HG03460 (cell line): ENCODE data around the gene SLC25A23.
"Not testable (repeated sequence)": the region's sequence is repeated elsewhere in the genome, so short reads cannot be mapped to it uniquely, and the experiment has no call there.

Experiments
- ATAC-seq: cut with Tn5 transposase; IDR thresholded peaks from one replicate; pipeline ENCODE4 v1.9.1; 2021; ENCODE audit not compliant: unreplicated experiment

Gene SLC25A23

DNA sequence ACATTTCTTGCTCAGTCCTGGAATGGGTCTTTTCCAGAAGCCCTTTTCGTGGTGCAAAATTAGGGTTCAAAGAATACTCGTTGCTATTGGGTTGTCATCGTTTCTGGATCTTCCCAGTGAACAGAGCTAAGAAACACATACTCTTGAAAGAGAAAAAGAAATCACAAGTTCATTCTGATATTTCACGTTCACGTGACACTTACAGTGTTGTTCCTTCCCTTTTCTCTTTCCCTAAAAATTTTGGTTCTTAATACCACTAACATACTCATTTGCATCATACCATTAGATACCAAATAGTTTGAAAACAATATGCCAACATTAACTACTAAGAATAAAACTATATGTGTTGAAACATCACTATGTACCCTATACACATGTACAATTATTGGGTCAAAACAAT lies 53.2 kb downstream of the SLC25A23 start:
- ATAC-seq: no peak

DNA sequence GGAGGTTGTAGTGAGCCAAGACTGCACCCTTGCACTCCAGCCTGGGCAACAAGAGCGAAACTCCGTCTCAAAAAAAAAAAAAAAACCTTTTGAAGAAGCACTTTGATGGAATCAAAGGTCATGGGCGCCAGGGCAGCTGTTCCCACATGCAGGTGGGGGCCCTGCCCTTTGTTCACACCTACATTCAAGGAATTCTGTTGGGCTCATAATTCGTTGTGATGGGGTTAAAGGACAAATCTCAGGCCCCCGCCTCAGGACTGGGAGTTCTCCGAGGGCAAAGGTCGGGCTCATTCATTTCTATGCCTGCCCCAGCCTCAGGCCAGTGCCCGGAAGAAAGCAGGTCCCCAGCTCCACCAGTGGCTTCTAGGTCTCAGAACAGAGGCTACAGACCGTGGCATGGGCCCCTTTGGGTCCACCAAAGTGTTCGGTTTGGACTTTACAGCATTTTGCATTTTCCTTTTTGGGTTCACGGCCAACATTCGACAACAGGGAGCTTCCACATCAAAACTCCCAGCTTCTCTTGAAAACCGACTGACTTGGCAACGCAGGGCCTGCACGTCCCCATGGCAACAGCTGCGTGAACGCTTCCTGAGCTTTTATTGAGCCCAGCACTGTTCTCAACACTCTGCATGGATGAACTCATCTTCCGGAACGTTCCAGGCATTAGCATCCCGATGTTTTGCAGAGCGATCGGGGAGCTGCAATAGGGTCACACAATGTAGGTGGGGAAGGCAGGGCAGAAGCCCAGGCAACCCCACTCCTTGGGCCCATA lies 56.6 kb downstream of the SLC25A23 start:
- ATAC-seq: no peak

DNA sequence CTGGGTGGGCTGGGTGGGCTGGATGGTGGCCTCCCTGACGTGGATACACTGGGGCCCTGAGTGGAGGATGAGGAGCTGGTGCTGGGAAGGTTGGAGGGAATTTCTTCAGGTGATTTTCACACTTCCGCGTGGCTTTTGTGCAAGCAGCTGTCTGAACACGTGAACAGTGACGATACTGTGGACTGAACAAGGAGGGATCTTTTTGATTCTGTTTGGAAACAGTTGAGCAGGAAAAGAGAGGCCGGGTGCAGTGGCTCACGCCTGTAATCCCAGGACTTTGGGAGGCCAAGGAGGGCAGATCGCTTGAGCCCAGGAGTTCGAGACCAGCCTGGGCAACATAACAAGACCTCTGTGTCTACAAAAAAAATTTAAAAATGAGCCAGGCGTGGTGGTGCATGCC lies 57.5 kb downstream of the SLC25A23 start:
- no peak for ATAC-seq

DNA sequence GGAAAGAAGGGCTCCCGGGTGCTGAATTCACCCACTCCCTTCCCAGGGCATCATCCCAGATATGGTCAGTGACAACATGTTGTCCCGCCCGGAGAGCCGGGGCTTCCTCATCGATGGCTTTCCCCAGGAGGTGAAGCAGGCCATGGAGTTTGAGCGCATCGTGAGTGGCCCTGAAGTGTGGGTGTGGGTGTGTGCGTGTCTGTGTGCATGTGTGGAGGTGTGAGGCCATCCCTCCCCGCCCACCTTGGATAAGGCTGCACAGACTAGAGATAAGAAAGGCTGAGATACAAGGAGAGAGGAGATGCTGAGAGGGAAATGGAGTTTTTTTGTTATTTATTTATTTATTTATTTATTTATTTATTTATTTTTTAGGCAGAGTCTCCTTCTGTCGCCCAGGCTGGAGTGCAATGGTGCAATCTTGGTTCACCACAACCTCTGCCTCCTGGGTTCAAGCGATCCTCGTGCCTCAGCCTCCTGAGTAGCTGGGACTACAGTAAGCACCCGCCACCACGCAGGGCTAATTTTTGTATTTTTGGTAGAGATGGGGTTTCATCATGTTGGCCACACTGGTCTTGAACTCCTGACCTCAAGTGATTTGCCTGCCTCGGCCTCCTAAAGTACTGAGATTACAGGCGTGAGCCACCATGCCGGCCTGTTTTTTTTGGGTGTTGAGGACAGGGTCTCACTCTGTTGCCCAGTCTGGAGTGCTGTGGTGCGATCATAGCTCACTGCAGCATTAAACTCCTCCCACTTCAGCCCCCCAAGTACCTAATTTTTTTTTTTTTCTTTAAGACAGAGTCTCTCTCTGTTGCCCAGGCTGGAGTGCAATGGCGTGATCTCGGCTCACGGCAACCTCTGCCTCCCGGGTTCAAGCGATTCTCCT lies 59.3 kb downstream of the SLC25A23 start:
- not testable (repeated sequence) for ATAC-seq

DNA sequence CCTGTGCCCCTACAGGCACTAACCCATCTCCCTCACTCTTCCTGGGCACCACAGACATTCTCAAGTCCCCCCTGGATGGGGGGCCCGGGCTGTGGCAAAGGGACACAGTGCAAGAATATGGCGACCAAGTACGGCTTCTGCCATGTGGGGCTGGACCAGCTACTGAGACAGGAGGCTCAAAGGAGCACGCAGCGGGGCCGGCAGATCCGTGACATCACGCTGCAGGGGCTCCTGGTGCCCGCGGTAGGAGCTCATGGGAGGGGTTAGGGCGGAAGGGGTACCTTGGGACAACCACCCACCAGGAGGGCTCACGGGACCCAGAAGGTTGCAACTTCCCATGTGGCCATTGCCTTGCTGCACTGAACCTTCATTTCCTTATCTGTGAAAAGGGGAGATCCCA lies 63.3 kb downstream of the SLC25A23 start:
- ATAC-seq: no peak

DNA sequence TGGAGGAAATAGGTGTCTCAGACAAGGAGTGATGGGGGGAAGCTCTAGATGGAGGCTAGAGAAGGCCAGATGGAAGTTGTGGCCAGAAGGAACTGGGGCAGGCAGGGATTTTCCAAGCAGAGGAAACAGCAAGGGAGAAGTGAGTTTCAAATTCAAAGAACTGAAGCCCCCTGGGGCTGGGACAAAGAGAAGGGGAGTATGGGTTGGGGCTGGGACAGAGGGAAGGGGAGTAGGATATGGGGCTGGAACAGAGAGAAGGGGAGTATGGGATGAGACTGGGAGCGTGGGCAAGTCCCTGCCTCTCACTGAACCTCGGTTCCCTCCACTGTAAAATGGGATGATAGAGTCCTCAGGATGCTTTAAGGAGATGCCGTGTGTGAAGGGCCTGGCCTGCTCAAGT lies 64.8 kb downstream of the SLC25A23 start:
- ATAC-seq: no peak

DNA sequence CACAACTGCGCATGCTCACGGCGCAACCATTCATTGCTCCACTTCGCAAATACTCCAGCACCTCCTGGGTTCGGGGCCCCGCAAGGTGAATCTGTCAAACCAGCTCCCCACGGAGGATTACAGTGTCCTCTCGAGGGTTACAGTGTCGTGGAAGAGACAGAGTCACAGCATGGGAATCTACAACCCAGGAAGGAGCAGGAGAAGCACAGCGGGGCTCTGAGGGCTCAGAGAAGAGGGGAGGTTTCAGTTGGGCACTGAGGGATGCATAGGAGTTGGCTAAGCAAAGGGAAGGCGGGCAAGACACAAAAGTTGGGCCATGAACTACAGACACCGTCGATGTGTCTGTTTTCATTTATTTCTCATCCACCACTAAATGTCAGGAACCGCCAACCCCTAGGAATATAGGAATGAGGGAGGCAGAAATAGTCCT lies 65.6 kb downstream of the SLC25A23 start:
- no peak for ATAC-seq

DNA sequence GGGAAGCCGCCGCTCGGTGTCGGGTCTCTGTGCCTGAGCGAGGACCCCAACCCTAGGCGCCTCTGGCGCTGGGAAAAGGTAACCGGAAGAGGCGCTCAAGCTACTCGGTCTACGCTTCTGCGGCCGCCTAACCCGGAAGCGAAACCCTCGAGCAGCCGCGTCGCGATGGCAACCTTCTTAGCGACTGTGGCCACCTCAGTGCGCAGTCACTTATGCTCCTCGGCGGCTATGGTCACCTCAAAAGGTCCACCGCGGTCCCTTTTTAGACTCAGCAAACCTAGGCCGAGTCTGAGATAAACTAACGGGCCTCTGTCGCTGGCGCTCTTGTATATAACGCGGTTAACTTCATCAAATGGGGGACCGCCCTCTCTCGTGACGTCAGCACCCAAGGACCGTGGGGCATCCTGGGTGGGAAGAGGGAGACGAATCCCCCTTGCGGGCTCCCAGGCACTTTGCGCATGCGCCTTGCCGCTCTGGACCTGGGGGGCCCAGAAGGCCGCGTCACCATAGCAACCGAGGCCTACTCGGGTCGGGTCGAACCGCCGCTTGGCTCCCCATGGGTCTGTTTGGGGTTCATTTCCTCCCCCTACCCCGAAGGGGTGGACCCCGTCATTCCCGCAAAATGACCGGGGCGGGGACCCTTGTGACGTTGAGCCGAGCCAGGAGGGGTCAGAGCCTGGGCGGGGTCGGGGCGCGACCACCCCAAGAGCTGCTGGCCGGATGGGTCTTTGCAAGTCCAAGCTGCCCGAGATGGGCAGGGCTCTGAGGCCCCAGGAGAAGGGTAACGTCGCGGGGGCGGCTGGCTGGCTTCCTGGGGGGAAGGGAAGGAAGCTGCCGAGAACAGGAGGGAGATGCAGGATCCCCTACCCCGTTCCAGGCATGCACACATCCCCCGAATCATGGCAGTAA lies 66.3 kb downstream of the SLC25A23 start, which contains the start of gene GTF2F1:
GTF2F1 (minus strand) TSS at position 91 of the 909 bp plus-strand sequence. CDS start 169 bp downstream, outside the sequence.
- peak; percentile 67 for ATAC-seq

DNA sequence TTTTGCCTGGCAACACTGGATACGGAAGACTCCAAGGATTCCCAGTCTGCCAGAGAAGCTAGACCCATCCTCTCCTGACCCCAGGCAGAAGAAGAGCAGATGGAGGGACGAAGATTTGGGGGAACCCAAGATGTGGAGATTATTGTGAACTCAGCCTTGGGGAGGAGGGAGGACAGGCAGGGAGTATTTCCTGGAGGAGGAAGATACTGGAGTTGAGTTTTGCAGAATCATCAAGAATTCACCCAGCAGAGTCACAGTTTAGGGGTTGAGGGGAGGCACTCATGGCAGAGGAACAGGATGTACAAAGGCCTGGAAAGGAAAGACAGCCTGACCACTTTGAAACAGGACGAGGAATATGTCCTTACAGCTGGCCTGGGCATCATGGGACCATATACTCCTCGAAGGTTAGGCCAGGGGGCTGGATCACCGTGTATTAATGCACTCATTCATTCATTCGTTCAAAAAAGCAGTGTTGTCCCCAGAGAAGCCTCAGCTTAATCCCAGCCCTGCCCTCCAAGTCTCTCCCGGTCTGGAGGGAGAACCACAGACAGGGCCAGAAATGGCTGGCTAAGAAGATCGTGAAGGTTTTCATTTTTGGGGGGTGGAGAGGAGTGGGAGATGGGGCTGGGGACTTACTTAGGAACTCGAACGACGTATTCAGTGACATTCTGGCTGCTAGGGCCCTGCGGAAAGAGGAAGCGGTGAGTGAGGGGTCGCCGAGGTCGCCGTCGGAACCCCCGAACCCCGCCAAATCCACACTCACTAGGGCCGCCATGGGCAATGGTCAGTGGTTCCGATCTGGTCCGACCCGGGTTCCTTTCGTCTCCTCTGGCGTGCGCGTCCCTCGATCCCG lies 67.1 kb downstream of the SLC25A23 start:
- ATAC-seq: no peak
